ENCODE measurements around the gene FAM151B.

FAM151B gene

DNA sequence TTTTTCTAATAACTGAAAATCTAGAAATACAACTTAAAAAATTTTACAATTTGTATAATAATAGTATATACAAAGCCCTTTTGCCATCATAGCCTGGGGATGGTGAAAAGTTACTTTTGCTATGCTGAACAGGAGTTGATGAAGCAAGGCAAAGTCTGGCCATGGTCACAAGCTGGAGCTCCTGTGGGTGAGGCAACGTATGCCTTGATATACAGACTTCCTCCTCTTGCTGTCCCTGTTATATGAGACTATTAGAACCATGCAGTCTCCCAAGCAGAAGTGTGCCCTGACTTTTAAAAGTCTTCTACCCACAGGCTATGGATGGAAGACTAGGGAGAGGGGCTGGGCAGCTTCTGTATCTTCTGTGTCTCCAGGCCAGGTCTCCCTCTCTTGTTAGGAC lies 15.7 kb downstream of the FAM151B start:
- no peak overlapping the region for H3K27ac ChIP-seq
- TF ChIP-seq, protein P1, sequence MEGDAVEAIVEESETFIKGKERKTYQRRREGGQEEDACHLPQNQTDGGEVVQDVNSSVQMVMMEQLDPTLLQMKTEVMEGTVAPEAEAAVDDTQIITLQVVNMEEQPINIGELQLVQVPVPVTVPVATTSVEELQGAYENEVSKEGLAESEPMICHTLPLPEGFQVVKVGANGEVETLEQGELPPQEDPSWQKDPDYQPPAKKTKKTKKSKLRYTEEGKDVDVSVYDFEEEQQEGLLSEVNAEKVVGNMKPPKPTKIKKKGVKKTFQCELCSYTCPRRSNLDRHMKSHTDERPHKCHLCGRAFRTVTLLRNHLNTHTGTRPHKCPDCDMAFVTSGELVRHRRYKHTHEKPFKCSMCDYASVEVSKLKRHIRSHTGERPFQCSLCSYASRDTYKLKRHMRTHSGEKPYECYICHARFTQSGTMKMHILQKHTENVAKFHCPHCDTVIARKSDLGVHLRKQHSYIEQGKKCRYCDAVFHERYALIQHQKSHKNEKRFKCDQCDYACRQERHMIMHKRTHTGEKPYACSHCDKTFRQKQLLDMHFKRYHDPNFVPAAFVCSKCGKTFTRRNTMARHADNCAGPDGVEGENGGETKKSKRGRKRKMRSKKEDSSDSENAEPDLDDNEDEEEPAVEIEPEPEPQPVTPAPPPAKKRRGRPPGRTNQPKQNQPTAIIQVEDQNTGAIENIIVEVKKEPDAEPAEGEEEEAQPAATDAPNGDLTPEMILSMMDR (IDR thresholded peaks at IDR 0.05), result no peak
- no peak for TF ChIP-seq ZFX (IDR thresholded peaks at IDR 0.05; ENCODE audit: borderline replicate concordance)

DNA sequence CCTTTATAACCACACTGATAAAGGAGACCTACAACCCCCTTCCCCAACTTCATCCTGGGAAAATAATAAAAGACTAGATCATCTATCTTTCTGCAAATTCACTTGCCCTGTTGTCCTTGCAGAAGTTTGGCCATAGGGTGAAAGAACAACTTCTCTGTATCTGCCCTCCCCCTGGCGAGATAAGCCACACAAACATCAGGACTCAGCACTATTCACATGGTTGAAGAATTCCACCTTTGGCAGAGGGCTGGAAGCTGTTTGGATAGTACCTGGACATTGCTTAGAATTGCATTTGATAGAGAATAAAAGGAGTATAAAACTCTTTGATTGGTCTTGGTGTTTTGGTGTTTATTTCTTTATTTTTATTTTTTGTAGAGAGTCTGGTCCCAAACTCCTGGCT lies 16.9 kb downstream of the FAM151B start:
- TF ChIP-seq ZFX (IDR thresholded peaks at IDR 0.05; ENCODE audit: borderline replicate concordance), result no peak
- TF ChIP-seq, protein P1 (IDR thresholded peaks at IDR 0.05), result no peak

DNA sequence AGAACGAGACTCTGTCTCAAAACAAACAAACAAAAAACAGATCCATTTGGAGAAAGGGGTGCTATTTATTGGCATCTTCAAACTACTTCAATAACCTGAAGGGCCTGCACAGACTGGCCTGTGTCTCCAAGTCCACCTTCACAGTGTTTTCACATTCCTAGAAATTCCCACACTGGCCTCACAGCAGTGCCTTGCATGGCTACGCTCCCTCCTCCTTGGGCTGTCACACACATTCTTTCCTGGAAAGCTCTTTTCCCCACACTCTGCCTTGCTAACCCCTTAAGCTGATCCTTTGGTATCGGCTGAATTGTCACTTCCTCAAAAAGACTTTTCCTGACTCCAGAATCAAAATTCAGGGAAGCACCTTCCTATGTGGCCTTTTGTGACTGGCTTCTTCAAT lies 19.8 kb downstream of the FAM151B start:
- H3K27ac ChIP-seq, result no peak overlapping the region
- no peak for TF ChIP-seq ZFX (IDR thresholded peaks at IDR 0.05; ENCODE audit: borderline replicate concordance)
- TF ChIP-seq, protein P1 (IDR thresholded peaks at IDR 0.05), result no peak

More for the DNA sequence above, 16.9 kb downstream of the FAM151B start:
- H3K27ac ChIP-seq, result no peak overlapping the region

DNA sequence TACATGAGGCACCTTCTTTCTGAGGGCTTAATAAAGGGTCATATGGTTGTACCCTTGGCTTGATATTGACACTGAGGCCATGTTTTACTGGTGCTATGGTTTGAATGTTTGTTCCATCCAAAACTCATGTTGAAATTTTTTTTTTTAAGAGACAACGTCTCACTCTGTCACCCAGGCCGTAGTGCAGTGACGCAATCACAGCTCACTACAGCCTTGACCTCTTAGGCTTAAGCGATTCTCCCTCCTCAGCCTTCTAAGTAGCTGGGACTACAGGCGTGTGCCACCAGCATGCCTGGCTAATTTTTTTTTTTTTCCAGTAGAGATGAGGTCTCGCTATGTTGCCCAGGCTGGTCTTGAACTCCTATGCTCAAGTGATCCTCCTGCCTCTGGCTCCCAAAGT lies 20.9 kb downstream of the FAM151B start:
- no peak overlapping the region for H3K27ac ChIP-seq
- TF ChIP-seq, protein P1 (IDR thresholded peaks at IDR 0.05), result no peak
- TF ChIP-seq ZFX (IDR thresholded peaks at IDR 0.05; ENCODE audit: borderline replicate concordance), result no peak

DNA sequence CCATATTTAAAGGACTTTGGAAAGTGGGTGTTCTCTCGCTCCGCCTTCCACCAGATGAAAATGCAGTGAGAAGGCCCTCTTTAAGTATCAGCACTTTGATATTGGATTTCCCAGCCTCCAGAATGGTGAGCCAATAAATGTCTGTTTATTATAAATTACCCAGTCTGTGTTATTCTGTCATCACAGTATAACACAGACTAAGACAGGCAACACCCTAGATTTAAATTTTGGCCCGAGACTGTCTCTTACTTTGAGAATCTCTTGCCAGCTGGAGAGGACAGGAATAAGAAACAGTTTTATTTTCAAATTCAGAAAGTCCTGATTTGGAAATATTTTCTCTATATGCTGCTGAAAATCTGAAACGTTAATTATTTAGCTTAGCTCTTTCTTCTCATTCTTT lies 21.5 kb downstream of the FAM151B start:
- no peak overlapping the region for H3K27ac ChIP-seq
- TF ChIP-seq ZFX (IDR thresholded peaks at IDR 0.05; ENCODE audit: borderline replicate concordance), result no peak
- TF ChIP-seq, protein P1 (IDR thresholded peaks at IDR 0.05), result no peak

DNA sequence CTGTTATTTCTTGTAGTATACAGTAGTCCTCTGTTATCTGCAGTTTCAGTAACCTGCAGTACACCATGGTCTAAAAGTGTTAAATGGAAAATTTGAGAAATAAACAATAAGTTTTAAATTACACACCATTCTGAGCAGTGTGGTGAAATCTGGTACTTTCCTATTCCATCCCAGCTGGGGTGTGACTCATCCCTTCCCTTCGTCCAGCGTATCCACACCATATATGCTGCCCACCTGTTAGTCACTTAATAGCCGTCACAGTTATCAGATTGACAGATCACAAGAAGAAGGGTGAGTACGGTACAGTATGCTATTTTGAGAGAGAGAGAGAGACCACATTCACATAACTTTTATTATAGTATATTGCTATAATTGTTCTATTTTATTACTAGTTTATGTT lies 28.9 kb downstream of the FAM151B start:
- TF ChIP-seq, protein P1 (IDR thresholded peaks at IDR 0.05), result no peak
- no peak for TF ChIP-seq ZFX (IDR thresholded peaks at IDR 0.05; ENCODE audit: borderline replicate concordance)
- H3K27ac ChIP-seq, result no peak overlapping the region

DNA sequence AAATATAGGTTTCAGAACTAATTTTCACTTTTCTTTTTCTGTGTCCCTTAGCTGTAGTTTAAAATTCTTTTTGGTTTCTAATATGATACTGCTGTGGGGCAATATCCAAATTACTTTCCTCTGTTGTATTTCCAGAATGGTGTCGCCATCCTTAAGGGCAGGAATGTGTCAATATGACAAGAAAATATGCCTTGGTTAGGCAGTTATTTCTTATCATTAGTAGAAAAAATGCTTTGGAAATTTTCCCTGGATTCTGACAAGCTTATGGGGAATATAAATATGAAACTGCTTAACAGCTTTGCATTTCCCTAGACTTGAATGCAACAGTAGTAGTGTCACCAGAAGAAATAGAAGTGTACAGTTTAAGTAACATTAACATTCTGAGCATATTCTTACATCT lies 52.8 kb downstream of the FAM151B start:
- no peak overlapping the region for H3K27ac ChIP-seq
- TF ChIP-seq ZFX (IDR thresholded peaks at IDR 0.05; ENCODE audit: borderline replicate concordance), result no peak
- TF ChIP-seq, protein P1 (IDR thresholded peaks at IDR 0.05), result no peak

All from 22Rv1 (cell line).